Ovary (tissue), 9 donors: ENCODE results near the gene PNMT. TPM values are rescaled to one million over a fixed set of nuclear protein-coding genes. Genes with fewer than 3 reads are reported as not detected.

Source experiments
- DNase-seq, 5 donors: peaks; one replicate each; pipeline ENCODE4 v3.0.0-alpha.2; 2019 to 2020
- H3K27ac ChIP-seq, 2 donors: fragments of 200-600 bp; one replicate each; pipeline versions ENCODE4 v1.5.1 to v1.8.0; 2019 to 2022
- H3K27me3 ChIP-seq: fragments of 200-600 bp; one replicate; pipeline ENCODE4 v1.8.0; 2022
- H3K36me3 ChIP-seq: fragments of 200-600 bp; sonication (generic); one replicate; pipeline ENCODE4 v1.5.1; 2019
- H3K4me1 ChIP-seq: one replicate; pipeline ENCODE4 v1.8.1; 2013; ENCODE audit warnings: mild to moderate bottlenecking, moderate library complexity; ENCODE audit not compliant: insufficient read depth
- H3K4me3 ChIP-seq: fragments of 200-600 bp; sonication (generic); one replicate; pipeline ENCODE4 v1.5.1; 2017
- H3K9me3 ChIP-seq, 2 donors: fragments of 200-600 bp in 1 of 2; sonication (generic) in 1 of 2; one replicate each; pipeline versions ENCODE4 v1.5.1 to v1.8.1; 2013 to 2019; ENCODE audit warnings: mild to moderate bottlenecking in 1 of 2, moderate library complexity in 1 of 2
- EP300 ChIP-seq: sonication (generic); formaldehyde crosslinking; IDR thresholded peaks from one replicate; pipeline ENCODE4 v1.6.1; 2017; ENCODE audit warnings: antibody characterized with exemption
- POLR2A ChIP-seq: fragments of 450-650 bp; IDR thresholded peaks from one replicate; pipeline ENCODE4 v1.6.1; 2017; ENCODE audit warnings: antibody characterized with exemption, mild to moderate bottlenecking, moderate library complexity
- WGBS, 3 donors: extraction: QIAGEN DNeasy Blood & Tissue Kit in 1 of 3; methylation state at CpG; one replicate each; pipeline versions ENCODE4 v1.1.5 to v1.1.7; 2013 to 2017; 5-methylcytosine and 5-hydroxymethylcytosine counted together
- intact Hi-C, 4 donors: fragments of 100-400 bp; cut with DNase I; formaldehyde crosslinking; loops; one replicate each; pipeline versions ENCODE4 v1.11.0 to v1.15.1; 2022 to 2023
- polyA plus RNA-seq, 2 donors: library from polyadenylated mRNA; stranded (reverse); fragments of 200-250 nt in 1 of 2; fragments of 350-450 nt in 1 of 2; fragmentation: Illumina TruSeq in 1 of 2; extraction: RNeasy Lipid Tissue Mini Kit (QIAGEN cat#74804) in 1 of 2; gene quantifications; one replicate each; pipeline ENCODE4 v1.2.3, GENCODE V29; 2013 to 2014
- total RNA-seq, 7 donors: library from RNA; depleted of rRNA in 2 of 7; stranded (reverse); fragments of >200 nt in 2 of 7; fragmentation: NEBNext Ultra II Directional in 3 of 7; extraction: Animal tissue kit (Norgen Biotek cat#: 25700) in 3 of 7; gene quantifications; one replicate each; pipeline versions ENCODE4 v1.1.0 to v1.2.4, GENCODE V29; 2016 to 2023
- TF ChIP-seq, protein P1 (sequence below), 3 donors: fragments of 450-650 bp in 2 of 3; fragments of 200-600 bp in 1 of 3; IDR thresholded peaks; one replicate each; pipeline versions ENCODE4 v1.5.1 to v1.8.0; 2016 to 2022; ENCODE audit warnings: antibody characterized with exemption in 3 of 3, mild to moderate bottlenecking in 1 of 3
- donor health status: DM: no; HTN: no; CAD: no; lungs with moderate emphysema.
- donor health status: DM: no; HTN: no; CAD: no.
- donor health status: Bipolar disorder and iron deficiency.
- donor health status: DM: yes; HTN: yes; CAD: no.
- donor health status: DM: no; HTN: no; CAD: no.
- donor health status: DM: yes; HTN: yes; CAD: no.

PNMT gene
- total and polyA plus RNA-seq, 9 donors: 0.60 to 5.1 (median 1.3) TPM; not detected in 2

DNA sequence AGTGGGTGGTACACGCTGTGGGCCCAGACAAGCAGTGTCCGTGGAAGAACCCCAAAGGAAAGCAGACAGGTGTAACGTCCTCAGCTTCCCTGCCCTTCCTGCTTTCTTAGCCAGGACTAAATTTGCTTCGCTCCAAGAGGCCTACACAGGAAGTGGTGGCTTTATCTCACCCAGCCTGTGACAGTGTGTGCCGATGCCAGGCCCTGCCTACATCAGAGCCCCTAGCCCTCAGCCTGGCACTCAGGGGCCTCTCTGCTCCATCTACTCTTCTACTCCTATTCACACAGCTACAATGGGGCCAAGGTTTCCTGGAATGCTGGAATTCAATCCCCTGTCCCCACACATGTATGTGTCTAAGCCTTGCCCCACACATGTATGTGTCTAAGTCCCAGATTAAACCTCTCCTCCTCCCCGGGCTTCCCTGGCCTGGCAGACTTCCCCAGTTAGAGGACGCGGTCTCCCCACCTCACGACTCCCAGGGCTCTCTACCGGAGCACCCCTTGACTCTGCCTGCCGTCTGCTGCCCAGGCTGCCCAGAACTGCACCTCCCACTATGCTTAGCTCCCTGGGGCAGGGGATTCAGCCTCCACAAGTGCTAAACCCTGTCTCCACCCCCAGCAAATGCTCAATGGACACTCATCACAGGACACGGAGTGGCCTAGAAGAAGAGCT lies 11.4 kb downstream of the PNMT start:
- H3K27me3 ChIP-seq: no peaks in the 10 kb centered on the region
- TF ChIP-seq POLR2A (no peak), EP300 (no peak)
- TF ChIP-seq, protein P1, sequence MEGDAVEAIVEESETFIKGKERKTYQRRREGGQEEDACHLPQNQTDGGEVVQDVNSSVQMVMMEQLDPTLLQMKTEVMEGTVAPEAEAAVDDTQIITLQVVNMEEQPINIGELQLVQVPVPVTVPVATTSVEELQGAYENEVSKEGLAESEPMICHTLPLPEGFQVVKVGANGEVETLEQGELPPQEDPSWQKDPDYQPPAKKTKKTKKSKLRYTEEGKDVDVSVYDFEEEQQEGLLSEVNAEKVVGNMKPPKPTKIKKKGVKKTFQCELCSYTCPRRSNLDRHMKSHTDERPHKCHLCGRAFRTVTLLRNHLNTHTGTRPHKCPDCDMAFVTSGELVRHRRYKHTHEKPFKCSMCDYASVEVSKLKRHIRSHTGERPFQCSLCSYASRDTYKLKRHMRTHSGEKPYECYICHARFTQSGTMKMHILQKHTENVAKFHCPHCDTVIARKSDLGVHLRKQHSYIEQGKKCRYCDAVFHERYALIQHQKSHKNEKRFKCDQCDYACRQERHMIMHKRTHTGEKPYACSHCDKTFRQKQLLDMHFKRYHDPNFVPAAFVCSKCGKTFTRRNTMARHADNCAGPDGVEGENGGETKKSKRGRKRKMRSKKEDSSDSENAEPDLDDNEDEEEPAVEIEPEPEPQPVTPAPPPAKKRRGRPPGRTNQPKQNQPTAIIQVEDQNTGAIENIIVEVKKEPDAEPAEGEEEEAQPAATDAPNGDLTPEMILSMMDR (IDR thresholded peaks at IDR 0.05): no peak
- no peaks in the 10 kb centered on the region for H3K36me3 ChIP-seq
- H3K27ac ChIP-seq: no peak overlapping the region
- no peak overlapping the region for H3K4me3 ChIP-seq
- DNase-seq: no peak
- no peaks in the 10 kb centered on the region for H3K9me3 ChIP-seq
- intact Hi-C loops: no loop called here
- WGBS, 3 donors: 84 to 90% (median 85%) methylated on average over 12 of the region's 12 CpGs
- H3K4me1 ChIP-seq: no peaks in the 10 kb centered on the region

DNA sequence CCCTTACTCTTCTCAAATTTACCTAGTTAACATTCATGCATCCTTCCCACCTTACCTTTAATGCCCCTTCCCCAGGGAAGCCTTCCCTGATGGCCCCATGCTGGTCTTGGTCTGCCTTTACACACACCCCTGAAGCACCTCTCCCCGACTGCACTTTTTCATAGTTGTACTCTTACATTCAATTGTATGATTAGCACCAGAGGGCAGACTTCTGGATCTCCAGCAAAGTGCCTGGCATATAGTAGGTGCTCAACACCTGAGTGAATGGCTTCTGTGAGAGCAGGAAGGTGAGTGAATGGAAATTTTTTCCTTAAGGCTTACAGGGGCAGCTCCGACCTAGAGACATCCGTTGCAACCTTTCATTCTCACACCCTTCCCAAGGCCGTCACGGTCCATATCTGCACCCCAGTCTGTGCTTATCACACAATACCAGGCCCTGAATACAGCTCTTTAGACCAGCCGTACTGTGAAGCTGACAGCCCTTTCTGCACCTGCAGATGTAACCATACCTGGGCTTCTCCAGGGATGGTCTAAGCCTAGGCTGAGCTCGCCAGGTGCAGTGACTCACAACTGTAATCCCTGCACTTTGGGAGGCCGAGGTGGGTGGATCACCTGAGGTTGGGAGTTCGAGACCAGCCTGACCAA lies 15.2 kb downstream of the PNMT start:
- Histone ChIP-seq H3K27me3 (no peaks in the 10 kb centered on the region), H3K9me3 (no peaks in the 10 kb centered on the region), H3K4me1 (peaks cover 3% of the 10 kb centered on the region), H3K4me3 (no peak overlapping the region), H3K27ac (no peak overlapping the region), H3K36me3 (no peaks in the 10 kb centered on the region)
- WGBS, 3 donors: 84 to 94% (median 91%) methylated on average over 9 of the region's 9 CpGs
- TF ChIP-seq, protein P1 (IDR thresholded peaks at IDR 0.05): no peak
- TF ChIP-seq EP300 (no peak), POLR2A (no peak)
- intact Hi-C loops: no loop called here
- no peak for DNase-seq

DNA sequence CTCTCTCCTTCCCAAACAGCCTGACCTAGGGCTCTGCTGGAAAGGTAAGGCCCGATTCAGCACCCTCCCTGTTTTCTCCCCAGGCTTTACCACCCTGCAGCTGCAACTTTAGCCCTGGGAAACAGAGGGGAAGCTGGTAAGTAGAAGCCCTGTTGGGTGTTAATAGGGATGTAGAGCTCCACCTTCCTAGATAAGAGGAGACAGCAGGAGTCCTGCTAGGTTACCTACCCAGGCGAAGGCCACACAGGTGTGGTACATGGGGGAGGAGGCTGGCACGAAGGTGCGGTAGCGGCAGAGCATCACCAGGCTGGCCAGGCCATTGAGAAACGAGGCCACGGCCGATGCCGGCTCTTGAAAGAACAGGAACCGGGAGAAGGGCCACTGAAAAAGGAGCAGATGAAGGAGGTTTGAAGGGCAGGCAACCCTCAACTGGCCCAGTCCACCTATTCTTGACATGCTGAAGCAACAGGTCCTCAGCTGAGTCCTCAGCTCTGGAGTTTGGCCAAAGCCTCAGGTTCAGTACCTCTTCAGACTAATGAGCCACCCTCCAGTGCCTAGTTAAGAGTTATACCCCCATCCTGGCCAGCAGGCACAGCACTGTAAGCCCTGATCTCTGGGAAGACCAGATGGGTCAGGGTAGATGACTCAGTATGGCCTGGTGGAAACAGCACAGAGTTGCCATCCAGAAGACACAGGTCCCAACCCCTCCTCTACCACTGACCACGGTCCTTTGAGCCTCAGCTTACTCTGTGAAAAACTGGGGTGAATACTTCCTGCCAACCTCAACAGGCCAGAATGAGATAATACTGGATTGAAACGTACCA lies 16.3 kb downstream of the PNMT start:
- Histone ChIP-seq H3K4me3 (no peak overlapping the region), H3K27ac (no peak overlapping the region), H3K27me3 (no peaks in the 10 kb centered on the region), H3K36me3 (no peaks in the 10 kb centered on the region), H3K9me3 (no peaks in the 10 kb centered on the region), H3K4me1 (peaks cover 6% of the 10 kb centered on the region)
- no peak for DNase-seq
- 92 to 96% (median 95%) methylated on average over 12 of the region's 12 CpGs for WGBS, 3 donors
- intact Hi-C loops: no loop called here
- TF ChIP-seq, protein P1 (IDR thresholded peaks at IDR 0.05): no peak
- TF ChIP-seq POLR2A: no peak
- TF ChIP-seq EP300: no peak

DNA sequence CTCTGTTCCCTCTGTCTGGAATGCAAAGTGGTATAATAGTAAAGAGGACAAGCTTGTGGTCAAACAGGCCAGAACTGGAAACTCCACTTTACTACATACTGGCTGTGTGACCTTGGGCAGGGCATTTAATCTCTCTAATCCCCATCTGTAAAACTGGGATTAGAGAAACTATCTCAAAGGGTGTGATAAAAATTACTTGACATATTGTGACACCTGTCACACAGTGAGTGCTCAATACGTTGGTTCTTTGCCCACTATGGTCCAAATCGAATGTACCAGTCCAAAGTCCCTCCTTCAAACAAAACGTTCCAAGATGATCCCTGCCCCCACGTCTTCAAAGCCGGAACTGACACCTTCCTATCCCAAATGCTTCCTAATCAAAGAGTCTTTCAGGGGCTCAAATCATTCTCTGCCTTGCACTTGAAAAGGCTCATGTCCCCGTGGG lies 18.9 kb downstream of the PNMT start:
- H3K27ac ChIP-seq: peak overlapping the region in 1 of 2 donors; percentile 88
- H3K36me3 ChIP-seq: no peaks in the 10 kb centered on the region
- peaks cover 6% of the 10 kb centered on the region for H3K4me1 ChIP-seq
- WGBS, 3 donors: 40 to 50% (median 46%) methylated on average over 6 of the region's 6 CpGs
- intact Hi-C loops: no loop called here
- no peaks in the 10 kb centered on the region for H3K27me3 ChIP-seq
- peak overlapping the region; percentile 59 for H3K4me3 ChIP-seq
- no peaks in the 10 kb centered on the region for H3K9me3 ChIP-seq
- no peak for DNase-seq
- TF ChIP-seq, protein P1 (IDR thresholded peaks at IDR 0.05): no peak
- TF ChIP-seq EP300 (no peak), POLR2A (no peak)
